DMS114 treated with DMSO at 0.1 percent for 48 hours (cell line): ENCODE measurements around the gene TMEM217.
"Not testable (repeated sequence)": the region's sequence is repeated elsewhere in the genome, so short reads cannot be mapped to it uniquely, and the experiment has no call there.

ENCODE experiments used
- DNase-seq: peaks from one replicate; lab custom pipeline; 2025; ENCODE audit not compliant: unreplicated experiment; lab: John Stamatoyannopoulos, UW

The TMEM217 gene

GRCh38 chr6:37218511-37218910, 39.4 kb downstream of the TMEM217 start:
- no peak for DNase-seq

DNA sequence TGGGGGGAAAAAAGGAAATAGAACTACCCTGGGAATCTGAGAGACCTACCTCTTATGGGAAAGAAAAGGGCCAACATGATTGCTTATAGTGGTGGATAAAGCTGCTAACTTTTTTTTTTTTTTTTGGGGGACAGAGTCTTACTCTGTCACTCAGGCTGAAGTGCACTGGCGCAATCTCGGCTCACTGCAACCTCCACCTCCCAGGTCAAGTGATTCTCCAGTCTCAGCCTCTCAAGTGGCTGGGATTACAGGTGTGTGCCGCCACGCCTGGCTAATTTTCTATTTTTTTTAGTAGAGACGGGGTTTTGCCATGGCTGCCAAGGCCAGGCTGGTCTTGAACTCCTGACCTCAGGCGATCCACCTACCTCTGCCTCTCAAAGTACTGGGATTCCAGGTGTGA, 39.9 kb downstream of the TMEM217 start:
- no peak for DNase-seq

DNA sequence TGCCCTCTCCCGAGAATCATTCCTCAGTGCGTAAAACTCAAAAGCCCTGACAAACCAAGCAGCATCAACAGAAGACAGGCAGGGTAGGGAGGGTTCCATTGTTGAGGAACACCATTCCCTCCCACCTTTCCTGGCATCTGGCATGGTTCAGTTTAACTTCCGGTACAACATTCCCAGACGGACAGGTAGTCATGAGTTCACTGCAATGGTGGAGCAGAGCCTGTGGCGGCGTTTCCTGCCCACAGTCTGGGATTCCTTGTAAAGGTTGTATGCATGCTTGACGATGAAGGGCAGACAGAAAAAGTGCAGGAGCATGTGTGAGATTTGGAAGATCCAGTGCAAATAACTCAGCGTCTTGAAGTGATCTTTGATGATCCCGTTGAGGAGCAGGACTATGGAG, 45.7 kb downstream of the TMEM217 start:
- no peak for DNase-seq

- peak; percentile 80 for DNase-seq
Measured at GRCh38 chr6:37210313-37210968, 47.5 kb downstream of the TMEM217 start.

- no peak for DNase-seq
Measured at GRCh38 chr6:37209461-37210205, 48.3 kb downstream of the TMEM217 start.

DNA sequence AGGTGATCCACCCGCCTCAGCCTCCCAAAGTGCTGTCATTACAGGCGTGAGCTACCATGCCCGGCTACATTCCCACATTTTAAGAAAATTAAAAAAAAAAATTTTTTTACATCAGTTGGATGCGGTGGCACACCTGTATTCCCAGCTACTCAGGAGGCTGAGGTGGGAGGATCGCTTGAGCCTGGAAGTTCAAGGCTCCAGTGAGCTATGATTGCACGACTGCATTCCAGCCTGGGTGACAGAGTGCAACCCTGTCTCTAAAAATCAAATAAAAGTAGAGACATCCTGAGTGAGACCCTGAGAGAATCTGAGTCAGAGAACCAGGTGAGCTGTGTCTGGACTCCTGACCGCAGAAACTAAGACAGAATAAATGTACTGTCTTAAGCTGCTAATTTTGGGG, 49.2 kb downstream of the TMEM217 start:
- DNase-seq: no peak

- peak; percentile 65 for DNase-seq
Measured at GRCh38 chr6:37207903-37208456, 50.0 kb downstream of the TMEM217 start.

GRCh38 chr6:37206622-37207021, 51.3 kb downstream of the TMEM217 start:
- DNase-seq: no peak

GRCh38 chr6:37205997-37206340, 52.0 kb downstream of the TMEM217 start:
- no peak for DNase-seq

DNA sequence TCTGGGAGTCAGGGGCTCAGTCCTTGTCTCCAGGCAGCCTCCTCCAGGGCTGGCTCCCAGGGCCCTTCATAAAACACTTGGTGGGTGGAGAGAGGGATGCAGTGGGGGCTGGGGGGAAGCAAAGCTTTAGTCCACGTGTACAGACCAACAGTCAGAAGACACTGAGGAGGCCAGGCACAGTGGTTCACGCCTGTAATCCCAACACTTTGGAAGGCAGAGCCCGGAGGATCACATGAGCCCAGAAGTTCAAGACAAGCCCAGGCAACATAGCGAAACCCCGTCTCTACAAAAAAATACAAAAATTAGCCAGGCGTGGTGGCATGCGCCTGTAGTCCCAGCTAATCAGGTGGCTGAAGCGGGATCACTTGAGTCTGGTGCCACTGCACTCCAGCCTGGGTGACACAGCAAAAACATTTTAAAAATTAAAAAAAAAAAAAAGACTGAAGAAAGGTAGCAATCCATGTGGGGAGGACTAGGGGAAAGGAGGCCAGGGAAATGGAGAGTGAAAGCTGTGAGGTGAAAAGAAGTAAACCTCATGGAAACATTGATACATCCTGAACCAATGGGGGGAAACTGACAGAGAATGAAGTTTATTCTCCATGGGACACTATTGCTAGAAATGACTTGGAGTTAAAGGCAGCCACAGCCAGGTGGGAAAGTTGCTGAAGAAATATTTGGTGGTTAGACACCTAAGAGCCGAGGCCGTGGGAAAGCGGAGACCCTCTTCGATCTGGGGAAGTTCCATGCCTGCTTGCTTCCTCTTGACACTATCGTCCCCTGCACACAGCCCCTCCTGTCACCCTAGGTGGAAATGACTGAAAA, 52.6 kb downstream of the TMEM217 start:
- no peak for DNase-seq

DNA sequence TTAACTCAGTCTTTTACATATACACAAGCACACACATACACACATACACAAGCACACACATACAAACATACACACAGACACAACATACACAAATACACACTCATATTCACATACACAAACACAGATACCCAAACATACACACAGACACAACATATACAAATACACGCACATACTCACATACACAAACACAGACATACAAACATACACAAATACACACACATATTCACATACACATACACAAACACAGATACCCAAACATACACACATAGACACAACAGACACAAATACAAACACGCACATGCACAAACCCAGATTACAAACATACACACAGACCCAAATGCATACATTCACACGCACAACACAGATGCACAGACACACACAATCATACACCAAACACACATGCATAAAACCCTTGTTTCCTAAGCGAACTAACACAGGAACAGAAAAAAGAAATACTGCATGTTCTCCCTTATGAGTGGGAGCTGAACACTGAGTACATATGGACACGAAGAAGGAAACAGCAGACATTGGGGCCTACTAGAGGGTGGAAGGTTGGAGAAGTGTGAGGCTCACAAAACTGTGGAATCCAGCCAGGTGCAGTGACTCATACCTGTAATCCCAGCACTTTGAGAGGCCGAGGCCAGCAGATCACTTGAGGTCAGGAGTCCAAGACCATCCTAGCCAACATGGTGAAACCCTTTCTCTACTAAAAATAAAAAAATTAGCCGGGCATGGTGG, 53.8 kb downstream of the TMEM217 start:
- DNase-seq: no peak

DNA sequence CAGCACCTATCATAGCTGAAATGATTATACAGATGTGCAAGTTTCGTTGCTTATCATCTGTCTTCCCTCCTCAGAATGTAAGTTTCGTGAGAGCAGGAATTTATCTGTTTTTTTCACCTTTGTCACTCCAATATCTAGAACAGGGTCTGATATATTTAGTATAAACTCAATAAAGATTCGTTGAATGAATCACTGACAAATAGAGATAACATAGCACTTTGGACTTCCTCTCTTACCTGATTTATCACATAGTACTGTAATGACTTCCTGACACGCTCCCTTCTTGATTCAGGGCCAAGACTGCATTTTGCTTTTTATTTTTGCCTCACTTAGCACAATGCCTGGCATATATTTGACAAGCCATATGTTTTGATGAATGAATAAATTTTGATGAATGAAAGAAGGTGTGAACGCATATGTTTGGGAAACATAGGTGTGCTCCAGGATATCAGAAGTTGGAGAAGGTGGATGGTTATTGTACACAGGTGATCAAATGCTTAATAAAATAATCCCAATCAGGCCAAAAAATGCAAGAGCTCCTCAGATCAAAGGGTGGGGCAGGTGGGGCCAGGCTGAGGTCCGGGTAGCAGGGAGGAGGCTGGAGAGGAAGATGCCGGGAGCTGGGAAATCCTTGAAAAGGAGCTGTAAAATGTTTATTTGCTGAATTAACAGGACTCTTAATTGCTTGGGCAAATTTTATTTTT, 55.0 kb downstream of the TMEM217 start:
- DNase-seq: no peak

DNA sequence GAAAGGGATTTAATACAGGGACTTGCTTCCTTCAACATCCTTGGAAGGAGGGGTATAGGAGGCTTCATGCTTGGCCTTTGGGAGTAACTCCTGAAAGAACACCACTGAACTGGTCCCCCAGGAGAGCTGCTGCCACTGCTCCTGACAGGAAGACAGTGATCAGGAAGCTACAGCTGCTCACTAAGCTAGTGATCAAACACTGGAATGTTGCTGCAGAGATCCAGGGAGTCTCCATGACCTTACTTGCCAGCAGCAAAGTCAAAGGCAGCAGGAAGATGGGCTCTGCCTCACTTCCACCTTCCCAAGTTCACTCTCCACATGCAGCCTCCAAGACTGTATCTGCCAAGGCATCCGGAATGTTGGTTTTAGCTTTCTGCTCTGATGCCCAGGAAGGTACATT, 56.2 kb downstream of the TMEM217 start:
- DNase-seq: no peak

DNA sequence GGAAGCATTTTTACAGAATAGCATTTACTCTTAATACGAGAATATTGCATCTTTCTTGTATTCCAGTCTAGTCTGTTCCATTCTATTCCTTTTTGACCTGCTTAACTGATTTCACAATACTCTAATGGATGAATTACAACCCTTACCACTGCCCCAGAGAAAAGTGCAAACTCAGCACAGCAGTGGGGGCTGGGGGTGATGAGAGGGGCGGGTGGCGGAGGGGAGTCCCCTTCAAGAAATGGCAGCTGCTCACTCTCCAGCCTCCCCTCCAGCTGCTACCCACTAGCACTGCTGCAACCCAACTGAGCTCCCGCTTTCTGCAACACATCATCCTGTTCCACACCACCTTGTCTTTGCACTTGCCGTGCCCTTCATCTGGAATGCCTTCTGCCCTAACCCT, 57.9 kb downstream of the TMEM217 start:
- no peak for DNase-seq

- DNase-seq: not testable (repeated sequence)
Measured at GRCh38 chr6:37196451-37196850, 61.5 kb downstream of the TMEM217 start.

DNA sequence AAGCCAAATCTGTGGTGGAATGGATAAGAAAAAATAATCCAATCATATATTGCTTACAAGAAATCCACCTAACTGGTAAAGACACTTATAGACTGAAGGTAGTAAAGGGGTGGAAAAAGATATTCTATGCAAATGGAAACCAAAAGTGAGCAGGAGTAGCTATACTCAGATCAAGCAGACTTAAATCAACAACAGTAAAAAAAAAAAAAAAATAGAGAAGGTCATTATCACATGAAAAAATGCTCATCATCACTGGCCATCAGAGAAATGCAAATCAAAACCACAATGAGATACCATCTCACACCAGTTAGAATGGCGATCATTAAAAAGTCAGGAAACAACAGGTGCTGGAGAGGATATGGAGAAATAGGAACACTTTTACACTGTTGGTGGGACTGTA, 63.1 kb downstream of the TMEM217 start:
- DNase-seq: not testable (repeated sequence)

DNA sequence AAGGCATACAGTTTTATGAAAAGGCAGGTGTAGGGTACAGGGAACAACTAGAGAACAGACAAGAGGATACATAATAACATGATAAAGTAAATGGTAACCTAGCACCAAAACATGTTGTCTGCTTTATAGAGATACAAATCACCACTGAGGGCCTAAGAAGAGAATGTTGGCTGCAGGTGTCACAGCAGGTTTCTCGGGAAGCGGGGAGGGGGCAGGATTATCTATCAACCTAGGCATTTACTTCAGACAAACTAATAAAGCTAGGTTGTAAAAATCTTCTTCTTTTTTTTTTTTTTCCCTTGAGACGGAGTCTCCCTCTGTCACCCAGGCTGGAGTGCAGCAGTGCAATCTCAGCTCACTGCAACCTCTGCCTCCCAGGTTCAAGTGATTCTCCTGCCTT, 65.3 kb downstream of the TMEM217 start:
- DNase-seq: no peak

- DNase-seq: no peak
Measured at GRCh38 chr6:37190159-37190535, 67.8 kb downstream of the TMEM217 start.

GRCh38 chr6:37188962-37189510, 68.9 kb downstream of the TMEM217 start:
- no peak for DNase-seq
